ENCODE data around the gene UBE2E2.

DNA sequence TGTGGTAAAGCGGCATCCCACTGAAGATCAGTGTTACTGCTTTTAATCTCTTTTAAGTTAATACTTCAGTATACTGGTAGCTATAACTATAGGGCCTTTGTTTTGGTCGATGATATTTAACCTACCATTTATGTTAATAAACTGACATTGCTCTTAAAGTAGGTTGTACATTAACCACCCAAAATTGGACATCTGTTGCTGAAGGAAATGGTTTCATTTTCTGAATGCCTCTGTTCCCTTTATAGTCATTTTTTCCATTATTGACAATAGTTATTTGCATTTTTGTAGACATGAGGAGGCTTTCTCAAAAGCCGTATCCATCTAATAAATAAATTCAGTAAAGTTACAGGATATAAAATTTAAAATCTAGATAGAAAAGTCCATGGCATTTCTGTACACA is 350.2 kb downstream of the UBE2E2 start:
- no peak for TF ChIP-seq CTCF (IDR thresholded peaks at IDR 0.05)
- TF ChIP-seq EZH2 (IDR thresholded peaks at IDR 0.05) = no peak
- no peak for TF ChIP-seq EZH2phosphoT487 (IDR thresholded peaks at IDR 0.05)
